SH-SY5Y (cell line): ENCODE results near the gene OSBPL8.

Source experiments
- GATA2 ChIP-seq: IDR thresholded peaks from 2 replicates; pipeline ENCODE4 v1.6.1; 2011; ENCODE audit warnings: mild to moderate bottlenecking, low read depth, low read length
- GATA3 ChIP-seq: IDR thresholded peaks from 2 replicates; pipeline ENCODE4 v1.6.1; 2011; ENCODE audit warnings: low read depth, mild to moderate bottlenecking, low read length, moderate library complexity

DNA sequence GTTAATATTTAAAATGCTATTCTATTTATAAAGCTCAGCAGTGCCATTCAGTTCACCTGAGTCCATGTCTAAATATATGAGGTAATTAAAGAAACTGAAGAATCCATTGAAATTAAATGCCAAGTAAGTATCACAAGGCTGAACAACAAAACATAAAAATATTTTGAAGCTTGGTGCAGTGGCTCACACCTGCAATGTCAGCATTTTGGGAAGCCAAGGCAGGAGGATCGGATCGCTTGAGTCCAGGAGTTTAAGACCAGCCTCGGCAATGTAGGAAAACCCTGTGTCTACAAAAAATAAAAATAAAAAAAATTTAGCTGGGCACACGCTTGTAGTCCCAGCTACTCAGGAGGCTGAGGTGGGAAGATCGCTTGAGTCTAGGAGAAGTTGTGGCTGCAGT is 101.8 kb downstream of the OSBPL8 start:
- no peak for TF ChIP-seq GATA2
- TF ChIP-seq GATA3 = no peak
